GM06990 (cell line): ENCODE results near the gene SYNDIG1.

Experiments
- DNase-seq: peaks from one replicate; pipeline ENCODE4 v3.0.0-alpha.2; 2011; ENCODE audit not compliant: insufficient read length; ENCODE audit errors: extremely low read depth
- H3K27me3 ChIP-seq: replicated peaks from 2 replicates; pipeline ENCODE4 v1.6.0; 2011; ENCODE audit warnings: low read length; ENCODE audit not compliant: control insufficient read depth, insufficient read depth
- H3K36me3 ChIP-seq: 2 replicates; pipeline ENCODE4 v1.5.1; 2011; ENCODE audit warnings: low read length; ENCODE audit not compliant: control insufficient read depth, insufficient read depth
- H3K4me3 ChIP-seq: replicated peaks from 2 replicates; pipeline ENCODE4 v1.5.1; 2011; ENCODE audit warnings: low read depth, mild to moderate bottlenecking, control low read depth, low read length
- CTCF ChIP-seq: IDR thresholded peaks from 2 replicates; pipeline ENCODE4 v1.5.1; 2011; ENCODE audit warnings: low read length, control low read depth, mild to moderate bottlenecking, inconsistent platforms; ENCODE audit not compliant: insufficient read depth, poor library complexity, severe bottlenecking

The SYNDIG1 gene

GRCh38 chr20:24469116-24469893, at the start of gene SYNDIG1:
Gene SYNDIG1 (plus strand): TSS chr20:24469629. CDS start chr20:24543098, 73,469 bp downstream.
- H3K36me3 ChIP-seq = no peaks in the 10 kb centered on the region
- TF ChIP-seq CTCF = no peak
- no peak for DNase-seq
- no peaks in the 10 kb centered on the region; the same call in none of the 2 replicates for H3K27me3 ChIP-seq
- H3K4me3 ChIP-seq = no peak within 1 kb of the TSS

DNA sequence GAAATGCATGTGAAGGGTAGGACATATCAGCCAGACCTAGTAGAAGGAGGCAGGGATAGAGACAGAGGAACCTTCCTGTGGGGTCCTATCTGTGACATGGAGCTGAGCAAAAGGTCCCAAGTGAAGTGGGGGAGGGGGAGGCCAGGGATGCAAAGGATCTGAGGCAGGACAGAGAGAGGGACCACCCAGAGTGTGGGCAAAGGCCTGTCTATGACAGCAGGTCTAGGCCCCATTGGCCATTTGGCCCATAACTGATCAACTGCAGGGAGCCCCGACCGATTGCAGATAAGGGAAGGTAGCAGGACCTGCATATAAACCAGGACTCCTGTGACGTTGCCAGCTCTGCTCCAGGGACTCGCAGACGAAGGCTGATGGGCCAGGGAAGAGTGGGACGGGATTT, 49.6 kb upstream of the SYNDIG1 start:
- no peak overlapping the region for H3K4me3 ChIP-seq
- no peaks in the 10 kb centered on the region for H3K36me3 ChIP-seq
- DNase-seq = no peak
- no peak for TF ChIP-seq CTCF
- no peaks in the 10 kb centered on the region for H3K27me3 ChIP-seq

GRCh38 chr20:24420567-24420966, 48.9 kb upstream of the SYNDIG1 start:
- TF ChIP-seq CTCF = no peak
- no peak overlapping the region for H3K4me3 ChIP-seq
- no peaks in the 10 kb centered on the region for H3K36me3 ChIP-seq
- no peaks in the 10 kb centered on the region for H3K27me3 ChIP-seq
- no peak for DNase-seq

- no peak for DNase-seq
- no peak for TF ChIP-seq CTCF
- H3K4me3 ChIP-seq = no peak overlapping the region
- H3K27me3 ChIP-seq = no peaks in the 10 kb centered on the region
- H3K36me3 ChIP-seq = no peaks in the 10 kb centered on the region
These were observed 48.4 kb upstream of the SYNDIG1 start for GRCh38 chr20:24421071-24421470.

GRCh38 chr20:24422091-24422760, 47.2 kb upstream of the SYNDIG1 start:
- no peak overlapping the region for H3K4me3 ChIP-seq
- H3K27me3 ChIP-seq = no peaks in the 10 kb centered on the region
- no peak for TF ChIP-seq CTCF
- no peak for DNase-seq
- no peaks in the 10 kb centered on the region for H3K36me3 ChIP-seq
